OCI-LY7 (cell line): ENCODE data around the gene SEC24D.

Experiments
- EZH2phosphoT487 ChIP-seq: fragments of 200-600 bp; sonication (generic); IDR thresholded peaks from 2 replicates; pipeline ENCODE4 v1.6.1; 2018; ENCODE audit warnings: low read depth, borderline replicate concordance, mild to moderate bottlenecking, mixed run types, antibody characterized with exemption, low read length, moderate library complexity, mixed read lengths
- TF ChIP-seq, protein P1 (sequence below): fragments of 200-600 bp; sonication (generic); conservative IDR thresholded peaks from 2 replicates; pipeline ENCODE4 v1.5.1; 2014; ENCODE audit warnings: mild to moderate bottlenecking, antibody characterized with exemption, low read length, moderate library complexity, mixed read lengths

DNA sequence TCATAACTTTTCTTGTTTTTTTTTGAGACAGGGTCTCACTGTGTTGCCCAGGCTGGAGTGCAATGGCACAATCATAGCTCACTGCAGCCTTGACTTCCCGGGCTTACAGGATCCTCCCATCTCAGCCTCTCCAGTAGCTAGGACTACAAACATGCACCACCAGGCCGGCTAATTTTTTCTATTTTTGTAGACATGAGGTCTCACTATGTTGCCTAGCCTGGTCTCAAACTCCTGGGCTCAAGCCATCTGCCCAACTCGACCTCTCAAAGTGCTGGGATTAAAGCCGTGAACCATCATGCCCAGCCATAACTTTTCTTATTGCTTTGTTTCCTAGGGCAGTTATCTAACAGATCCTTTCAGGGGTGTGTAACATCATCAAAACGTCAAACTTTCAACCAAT lies 11.8 kb downstream of the SEC24D start:
- TF ChIP-seq, protein P1, sequence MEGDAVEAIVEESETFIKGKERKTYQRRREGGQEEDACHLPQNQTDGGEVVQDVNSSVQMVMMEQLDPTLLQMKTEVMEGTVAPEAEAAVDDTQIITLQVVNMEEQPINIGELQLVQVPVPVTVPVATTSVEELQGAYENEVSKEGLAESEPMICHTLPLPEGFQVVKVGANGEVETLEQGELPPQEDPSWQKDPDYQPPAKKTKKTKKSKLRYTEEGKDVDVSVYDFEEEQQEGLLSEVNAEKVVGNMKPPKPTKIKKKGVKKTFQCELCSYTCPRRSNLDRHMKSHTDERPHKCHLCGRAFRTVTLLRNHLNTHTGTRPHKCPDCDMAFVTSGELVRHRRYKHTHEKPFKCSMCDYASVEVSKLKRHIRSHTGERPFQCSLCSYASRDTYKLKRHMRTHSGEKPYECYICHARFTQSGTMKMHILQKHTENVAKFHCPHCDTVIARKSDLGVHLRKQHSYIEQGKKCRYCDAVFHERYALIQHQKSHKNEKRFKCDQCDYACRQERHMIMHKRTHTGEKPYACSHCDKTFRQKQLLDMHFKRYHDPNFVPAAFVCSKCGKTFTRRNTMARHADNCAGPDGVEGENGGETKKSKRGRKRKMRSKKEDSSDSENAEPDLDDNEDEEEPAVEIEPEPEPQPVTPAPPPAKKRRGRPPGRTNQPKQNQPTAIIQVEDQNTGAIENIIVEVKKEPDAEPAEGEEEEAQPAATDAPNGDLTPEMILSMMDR: no peak
- no peak for TF ChIP-seq EZH2phosphoT487
